Femur (tissue), 1 donor: ENCODE data around the gene PVALEF.

Experiments
- DNase-seq: peaks from one replicate; pipeline ENCODE4 v3.0.0-alpha.2; 2017

PVALEF gene

DNA sequence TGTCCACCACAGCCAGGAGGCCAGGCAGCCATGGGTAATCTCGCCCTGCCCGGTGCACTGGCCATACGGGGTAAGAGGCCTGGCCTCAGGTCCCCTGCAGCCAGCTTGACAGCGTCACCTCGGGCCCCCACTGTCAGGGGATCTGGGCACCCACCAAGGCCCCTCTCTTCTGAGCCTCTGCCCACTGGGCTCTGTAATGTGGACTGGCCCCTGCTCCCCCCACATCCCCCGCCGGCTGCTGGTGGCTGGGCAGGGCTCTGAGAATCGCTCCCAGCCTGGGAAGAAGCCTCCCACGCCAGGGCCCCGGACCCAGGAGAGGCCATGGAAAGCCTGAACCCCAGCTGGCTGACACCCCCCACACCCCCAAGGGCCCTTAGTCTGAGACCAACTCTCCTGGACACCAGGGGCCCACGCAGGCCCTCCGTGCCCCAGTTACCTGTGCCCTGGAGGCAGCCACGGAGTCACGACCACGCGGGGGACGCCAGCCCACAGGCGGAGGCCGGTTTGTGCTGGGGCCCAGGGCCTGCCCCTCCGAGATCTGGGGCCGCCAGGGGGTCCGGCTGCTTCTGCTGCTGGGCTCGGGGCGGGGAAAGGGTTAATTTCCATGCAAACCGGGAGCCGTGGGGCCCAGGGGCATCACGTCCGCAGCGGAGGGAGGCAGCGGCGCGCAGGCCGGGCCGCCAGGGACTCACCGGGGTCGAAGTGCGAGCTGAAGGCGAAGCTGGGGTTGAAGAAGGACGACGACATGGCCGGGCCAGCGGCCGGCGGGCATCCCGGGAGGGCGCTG, at the start of gene PVALEF:
Gene PVALEF (plus strand): TSS at position 262 of the 787 bp plus-strand sequence. CDS start 15,720 bp downstream, outside the sequence.
- DNase-seq = peak; percentile 47

DNA sequence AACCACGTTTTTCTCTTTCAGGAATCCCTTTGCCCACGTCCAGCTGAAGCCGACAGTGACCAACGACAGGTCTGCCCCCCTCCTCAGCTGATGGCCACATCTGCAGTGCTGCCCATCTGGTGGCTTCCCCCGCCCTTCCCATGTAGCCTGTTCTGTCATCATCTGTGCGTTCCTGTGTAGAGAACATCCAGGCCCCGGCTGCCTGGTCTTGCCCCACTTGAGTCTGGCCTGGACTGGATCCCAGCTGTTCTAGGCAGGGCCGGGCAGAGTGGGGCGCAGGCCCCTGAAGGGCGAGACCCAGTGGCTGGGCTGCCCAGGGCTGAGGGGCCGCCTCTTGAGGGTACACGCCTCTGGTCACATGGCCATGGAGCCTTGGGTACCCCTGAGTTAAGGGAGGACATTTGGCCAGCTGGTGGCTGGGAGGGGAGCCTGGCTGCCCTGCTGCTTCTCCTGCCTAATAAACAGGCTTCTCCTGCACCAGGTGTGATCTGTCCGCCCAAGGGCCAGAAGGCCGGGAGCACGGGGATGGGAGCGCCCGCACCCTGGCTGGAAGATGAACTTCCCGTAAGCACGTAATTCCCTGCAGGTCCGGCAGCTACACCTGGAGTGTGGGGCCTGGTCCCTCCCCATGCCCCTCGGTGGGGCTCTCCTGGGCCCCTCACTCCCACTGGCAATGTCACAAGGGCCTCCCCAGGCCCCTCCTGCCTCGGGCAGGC, 49.4 kb upstream of the PVALEF start:
- no peak for DNase-seq

DNA sequence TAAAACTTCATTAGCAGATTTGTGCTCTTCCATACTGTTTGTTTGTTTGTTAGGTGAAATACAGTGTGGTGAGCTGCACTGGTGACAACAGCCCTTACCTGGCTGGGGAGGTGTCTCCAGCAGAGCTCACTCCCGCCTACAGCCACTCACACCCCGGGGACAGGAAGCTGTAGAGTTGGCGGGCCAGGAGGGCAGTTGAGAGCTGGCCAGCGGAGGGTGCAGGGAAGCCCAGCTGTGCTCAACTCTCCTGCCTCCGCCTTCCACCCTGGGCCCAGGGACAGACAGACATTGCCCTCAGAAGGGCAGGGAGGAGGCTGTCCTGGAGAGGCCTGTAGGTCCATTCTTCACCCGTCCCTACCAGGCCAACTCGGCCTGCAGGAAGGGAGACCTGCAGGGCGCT, 48.6 kb upstream of the PVALEF start:
- DNase-seq = no peak

DNA sequence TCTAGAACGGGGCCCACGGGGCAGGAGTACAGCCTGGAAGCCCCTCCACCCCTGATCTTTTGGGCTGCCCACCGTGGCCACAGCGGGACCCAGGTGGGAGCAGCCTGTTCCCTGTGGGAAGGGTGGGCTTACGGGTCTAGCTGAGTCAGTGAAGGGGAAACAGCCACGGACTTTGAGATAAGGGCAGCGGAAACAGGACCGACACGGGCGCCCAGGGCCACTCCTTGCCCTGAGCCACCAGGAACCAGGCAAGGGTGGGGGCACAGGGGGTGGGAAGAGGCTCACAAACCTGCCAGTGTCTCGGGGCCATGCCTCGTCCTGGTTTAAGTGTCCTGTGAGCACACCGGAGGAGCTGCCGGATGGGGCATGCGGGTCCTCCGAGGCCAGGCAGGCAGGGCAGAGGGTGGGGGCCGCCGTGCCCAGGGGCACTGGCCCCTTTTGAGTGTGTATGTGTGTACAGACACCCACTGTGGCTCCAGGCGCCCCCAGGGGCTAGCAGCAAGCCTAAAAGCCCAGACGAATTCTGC, 47.6 kb upstream of the PVALEF start:
- no peak for DNase-seq

DNA sequence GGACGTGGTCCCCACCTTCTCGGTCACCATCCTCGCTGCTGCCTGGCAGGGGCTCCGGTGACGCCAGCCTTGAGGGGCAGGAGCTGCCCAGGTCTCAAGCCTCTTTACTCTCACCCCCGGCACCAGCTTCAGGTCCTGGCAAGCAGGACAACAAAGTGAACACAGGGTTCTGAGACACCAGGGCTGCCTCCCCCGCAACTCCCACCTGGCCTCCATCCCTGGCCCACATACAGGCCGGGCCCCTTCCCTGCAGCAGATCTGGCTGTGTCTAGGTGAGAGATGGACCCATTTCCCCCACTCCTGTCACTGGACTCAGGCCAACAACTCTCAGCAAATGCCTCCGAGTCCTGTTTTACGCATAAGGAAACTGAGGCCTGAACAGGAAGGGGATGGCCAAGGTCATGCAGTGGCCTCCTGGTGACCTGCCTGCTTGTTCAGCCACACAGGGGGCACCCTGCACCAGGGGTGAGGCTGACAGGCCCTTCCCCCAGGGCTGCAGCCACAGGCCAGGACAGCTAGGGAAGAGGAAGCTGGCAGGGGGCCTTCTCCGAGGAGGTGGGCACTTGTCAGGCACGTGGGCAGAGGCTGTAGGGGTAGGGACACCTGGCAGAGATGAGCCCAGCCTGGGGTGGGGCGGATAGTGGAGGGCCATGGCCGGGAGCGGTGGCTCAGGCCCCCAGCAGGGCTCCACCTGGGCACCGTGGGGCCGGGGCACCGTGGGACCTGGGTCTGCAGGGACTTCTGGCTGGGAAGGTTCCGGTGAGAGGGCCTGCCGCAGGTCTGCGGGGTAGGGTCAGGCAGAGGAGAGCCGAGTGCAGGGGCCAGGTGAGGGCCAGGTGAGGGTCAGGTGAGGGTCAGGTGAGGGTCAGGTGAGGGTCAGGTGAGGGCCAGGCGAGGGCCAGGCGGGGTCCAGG, 46.7 kb upstream of the PVALEF start:
- DNase-seq = no peak

DNA sequence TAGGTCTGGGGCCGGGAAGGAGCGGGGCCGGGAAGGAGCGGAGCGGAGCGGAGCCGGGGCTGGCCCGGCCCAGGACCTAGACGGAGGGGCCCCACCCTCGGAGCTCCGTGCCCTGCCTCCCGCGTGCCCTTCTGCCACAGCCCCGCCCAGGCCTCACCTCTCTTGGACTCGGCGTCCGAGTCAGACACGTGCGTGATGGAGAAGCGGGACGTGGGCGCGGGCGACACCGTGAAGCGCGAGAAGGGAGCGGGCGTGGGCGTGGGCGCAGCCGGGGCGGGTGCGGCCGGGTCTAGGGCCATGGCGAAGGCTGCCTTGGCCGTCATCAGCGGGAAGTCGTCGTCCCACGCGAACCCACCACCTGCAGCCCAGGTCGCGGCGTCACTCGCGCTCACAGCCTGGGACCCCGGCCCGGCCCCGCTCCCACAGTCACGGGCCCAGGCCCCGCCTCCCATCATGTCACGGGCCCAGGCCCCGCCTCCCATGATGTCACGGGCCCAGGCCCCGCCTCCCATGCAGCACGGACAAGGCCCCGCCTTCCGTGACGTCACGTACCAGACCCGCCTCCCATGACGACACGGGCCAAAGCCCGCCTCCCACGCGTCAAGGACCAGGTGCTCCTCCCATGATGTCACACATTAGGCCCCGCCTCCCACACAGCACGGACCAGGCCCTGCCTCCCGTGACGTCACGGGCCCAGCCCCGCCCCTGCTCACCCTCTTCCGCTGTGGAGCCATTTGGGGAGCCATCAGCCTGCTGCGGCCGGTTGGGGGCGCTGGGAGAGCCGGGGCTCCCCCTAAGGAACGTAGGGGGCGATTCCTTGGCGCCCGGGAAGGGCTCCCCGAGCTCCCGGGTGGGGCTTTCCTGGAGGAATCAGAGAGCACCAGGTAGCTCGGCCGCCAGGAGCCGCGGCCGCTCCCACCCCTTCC, 45.8 kb upstream of the PVALEF start:
- peak; percentile 93 for DNase-seq

DNA sequence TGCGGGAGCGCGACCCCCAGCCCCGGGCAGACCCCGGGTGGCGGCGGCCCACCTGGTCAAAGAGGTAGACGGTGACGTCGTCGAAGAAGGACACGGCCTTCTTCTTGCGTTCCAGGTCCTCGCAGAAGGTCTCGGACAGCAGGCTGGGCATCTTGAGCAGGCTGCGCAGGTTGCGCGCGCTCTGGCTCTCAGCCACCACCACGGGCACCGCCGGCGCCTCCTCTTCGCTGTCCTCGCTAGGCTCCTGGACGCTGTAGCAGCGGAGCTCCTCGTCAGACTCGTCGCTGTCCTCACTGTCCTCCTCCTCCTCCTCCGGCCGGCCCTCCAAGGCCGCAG, 45.2 kb upstream of the PVALEF start:
- DNase-seq = no peak

DNA sequence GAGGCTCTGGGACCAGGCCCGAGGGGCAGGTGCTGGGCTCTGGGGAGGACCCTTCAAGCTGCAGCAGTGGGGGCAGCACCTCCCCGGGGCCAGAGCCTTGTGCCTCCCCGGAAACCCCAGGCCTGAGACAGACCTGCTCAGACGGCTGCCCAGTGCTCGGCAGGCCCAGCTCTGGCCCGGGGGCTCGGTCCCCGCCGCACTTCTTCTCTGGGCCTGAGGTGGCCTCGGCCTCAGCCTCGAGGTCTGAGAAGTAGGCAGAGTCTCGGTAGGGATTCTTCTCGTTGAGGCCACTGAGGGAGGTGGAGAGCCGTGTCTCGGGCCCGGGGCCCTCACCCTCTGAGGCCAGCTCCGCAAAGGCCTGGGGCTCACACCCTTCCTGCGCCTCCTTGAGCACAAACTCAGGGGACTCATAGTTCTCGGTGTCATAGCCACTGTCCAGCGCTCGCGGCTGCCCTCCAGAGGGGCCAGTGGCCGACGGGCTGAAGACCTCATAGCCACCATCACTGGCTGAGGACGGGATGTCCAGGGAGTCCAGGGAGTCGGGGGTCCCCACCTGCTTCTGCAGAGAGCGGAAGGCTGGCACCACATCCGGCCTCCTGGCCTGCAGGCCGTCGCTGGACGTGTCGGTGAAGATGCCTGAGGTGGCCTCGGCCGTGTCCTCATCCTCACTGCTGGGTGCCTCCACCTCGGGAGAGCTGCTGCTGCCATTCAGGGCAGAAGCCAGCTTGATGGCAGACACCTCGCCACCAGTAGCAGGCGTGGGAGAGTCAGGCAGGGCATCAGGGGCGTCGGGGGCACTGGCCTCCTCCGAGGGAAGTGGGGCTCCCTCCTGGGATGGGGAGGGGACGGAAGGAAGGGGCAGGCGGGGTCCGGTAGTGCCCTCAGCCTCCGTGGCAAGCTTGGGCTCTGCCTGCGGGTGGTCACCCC, 44.3 kb upstream of the PVALEF start:
- no peak for DNase-seq

DNA sequence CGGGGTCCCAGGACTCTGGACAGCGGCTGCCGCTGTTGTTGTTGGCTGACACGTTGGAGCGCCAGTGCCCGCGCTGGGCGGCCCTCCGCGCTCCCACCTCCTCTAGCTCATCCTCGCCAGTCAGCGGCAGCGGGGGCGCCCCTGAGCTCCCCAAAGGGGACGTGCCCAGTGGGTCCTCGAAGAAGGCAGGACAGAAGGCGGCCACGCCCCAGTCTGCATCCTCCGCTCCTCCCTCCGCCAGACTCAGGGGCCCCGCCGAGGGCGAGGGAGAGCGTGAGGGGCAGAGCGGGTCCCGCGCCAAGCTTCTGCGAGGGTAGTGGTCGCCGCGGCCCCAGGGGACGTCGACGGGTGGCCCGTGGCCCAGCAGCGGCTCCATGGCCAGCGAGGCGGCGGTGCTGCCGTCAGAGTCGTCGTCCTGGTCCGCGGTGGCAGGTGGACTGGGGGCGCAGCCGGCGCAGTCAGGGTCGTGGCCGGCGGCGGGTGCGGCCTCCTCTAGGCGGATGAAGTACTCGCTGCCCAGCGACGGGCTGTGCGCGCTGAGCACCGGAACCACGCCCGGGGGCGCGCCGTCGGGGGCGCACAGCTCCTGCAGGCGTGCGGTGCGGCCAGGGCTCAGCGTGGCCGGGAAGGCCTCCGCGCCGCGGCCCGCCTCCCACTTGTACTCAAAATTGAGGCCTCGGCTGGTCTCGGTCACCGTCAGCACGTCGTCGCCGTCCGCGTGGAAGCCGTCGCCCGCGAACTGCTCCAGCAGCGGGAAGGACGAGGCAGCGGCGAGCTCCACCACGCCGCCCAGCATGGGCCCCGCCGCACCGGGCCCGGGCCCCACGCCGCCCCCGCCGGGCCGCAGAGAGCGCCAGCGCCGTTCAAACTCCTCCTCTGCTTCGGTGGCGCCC, 43.2 kb upstream of the PVALEF start:
- DNase-seq = no peak

DNA sequence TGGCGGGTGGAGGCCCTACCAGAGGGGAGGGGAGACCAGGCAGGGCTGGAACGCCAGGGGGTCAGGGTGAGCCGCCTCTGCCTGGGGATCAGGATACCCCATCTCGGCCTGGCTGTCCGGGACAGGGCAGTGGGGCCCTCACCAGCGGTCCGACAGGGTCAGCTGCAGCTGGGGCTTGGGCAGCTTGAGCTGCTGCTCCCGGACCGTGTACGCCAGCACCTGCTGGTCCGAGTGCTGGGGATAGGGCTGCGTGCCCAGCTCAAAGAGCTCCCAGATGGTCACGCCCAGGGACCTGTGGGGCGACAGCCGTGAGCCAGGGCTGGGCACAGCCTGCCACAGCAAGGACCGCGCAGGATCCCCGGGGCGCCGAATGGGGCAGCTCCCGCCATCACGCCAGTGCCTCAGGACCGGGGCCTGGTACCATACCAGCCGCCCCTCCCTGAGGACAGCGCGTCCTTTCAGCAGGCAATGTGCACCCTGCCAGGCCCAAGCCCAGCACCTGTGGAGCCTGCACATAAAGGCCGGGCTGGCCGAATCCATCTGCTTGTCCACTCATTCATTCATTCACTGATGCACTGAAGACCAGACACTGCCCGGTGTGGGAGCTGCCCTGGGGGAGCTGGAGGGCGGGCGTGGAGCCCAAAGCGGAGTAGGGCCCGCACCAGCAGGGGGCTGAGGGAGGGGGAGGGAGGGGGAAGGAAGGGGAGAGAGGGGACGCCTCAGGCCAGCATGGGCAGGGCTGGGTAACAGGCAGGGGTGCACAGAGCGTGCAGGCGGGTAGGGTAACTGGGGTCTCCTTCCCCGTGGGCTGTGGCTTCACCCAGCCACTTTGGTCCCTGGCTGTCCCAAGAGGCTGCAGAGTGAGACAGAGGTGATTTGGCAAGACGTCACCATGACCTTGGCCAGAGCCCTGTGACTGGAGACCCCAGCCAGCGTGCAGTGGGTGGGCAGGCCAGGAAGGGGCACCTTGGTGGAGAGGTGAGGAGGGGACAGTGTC, 42.0 kb upstream of the PVALEF start:
- DNase-seq = no peak

DNA sequence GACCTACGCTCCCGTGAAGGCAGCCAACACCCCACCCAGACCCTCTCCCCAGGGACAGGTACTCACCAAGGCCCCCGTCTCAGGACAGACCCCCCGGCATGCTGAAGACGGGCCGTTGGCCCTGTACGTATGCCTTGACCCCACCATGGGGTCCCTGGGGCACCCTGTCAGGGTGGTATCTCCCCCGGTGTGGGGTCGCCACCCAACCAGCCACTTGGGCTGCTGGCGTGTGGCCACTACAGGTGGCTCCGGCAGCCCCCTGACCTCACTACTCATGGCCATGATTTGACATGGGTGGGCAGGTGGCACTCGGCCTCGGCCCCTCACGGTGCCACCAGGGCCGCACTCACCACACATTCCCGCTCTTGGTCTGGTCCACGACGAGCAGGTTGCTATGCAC, 40.9 kb upstream of the PVALEF start:
- no peak for DNase-seq

DNA sequence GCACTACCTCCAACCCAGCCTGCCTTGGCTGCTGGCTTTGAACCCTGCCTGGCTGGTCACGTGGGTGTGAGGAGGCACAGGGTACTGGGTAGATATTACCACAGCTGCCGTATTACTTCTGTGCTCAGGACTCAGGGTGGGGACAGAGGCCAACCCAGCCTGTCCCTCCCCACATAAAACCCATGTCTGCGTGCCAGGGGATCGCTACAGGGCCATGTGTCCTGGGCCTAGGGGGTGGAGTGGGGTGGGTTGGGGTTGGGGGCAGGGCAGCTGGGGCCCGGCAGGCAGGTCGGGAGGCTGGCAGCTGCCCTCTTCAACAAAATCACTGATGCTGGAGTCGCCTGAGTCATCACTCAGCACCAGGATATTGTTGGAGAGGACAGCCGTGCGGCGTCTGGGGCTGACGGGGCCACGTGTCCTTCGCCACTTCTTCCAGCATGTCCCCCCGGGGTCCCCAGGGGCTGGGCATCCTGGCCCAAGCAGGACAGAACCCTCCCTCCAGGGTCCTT, 39.7 kb upstream of the PVALEF start:
- peak; percentile 58 for DNase-seq

DNA sequence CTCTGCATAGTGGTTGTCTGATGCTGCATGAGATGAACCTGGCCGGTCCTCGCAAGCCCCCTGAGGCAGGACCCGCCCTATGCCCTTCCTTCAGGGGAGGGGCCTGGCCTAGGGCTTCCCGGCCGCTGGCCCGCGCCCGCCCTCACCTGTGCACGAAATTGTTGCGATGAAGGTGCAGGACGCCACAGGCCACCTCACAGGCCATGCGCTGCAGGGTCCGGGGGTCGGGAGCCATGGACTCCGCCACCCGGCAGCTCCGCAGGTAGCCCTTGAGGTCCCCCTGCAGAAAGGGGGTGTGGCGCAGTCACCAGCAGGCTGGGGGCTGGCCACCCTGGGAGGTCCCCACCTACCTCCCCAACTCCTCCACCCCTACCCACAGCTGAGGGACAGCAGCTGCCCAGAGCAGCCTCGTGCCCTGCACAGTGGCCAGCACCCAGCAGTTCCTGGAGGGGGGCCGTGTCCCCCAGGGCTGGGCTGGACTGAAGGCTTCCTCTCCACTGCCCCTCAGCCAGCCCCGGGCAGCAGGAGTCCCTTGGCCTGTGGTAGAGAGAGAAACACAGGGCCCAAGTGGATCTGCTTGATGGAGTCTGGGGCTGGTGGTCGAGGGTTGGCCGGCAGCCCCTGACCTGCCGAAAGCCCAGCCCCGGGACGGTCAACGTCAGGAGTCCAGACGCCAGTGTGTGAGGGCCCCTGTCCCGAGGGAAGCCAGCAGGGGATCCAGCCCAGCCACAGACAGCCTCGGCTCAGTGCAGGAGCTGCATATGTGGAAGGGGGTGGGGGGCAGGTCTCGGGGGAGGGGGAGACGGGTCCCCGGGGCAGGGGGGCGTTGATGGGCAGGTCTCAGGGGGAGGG, 38.8 kb upstream of the PVALEF start:
- DNase-seq = no peak

DNA sequence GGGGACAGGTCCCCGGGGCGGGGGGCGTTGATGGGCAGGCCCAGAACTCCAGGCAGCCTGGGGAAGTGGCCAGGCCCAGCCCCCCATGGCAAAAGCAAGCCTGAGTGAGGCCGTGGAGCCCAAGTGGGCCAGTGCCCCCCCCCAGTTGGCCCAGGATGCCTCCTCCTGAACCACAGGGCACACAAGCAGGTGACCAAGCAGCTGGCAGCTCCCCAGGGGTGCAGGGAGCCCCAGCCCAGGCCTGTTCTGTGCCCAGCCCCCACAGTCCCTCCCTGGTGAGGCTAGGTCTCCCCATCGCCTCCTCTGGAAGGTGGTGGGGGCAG, 38.2 kb upstream of the PVALEF start:
- DNase-seq = no peak

DNA sequence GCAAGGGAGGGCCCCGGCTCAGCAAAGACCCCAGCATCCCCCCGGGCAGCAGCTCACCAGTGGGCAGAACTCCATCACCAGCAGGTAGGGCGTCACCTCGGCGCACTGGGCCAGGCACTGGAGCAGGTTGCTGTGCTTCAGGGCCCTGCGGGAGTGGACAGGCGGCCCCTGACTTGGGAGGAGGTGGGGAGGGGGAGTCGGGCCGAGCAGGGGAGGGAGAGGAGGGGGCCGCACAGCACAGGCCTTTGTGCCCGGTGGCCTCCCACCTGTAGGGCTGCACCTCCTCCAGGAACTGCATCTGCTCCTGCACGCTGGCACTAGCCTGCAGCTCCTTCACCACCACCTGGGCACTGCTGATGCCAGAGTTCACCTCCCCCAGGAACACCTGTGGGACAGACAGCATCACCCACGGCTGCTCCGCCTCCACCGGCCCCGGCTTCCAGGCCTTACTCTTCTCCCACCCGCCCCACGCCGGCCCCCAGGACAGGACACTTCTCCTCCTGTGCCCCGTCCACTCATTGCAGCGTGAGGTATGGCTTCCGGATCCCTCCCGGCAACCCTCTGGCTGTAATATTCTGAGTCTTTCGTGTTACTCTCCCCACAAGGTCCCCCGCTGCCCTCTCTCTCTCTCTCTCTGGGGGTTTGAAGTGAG, 37.7 kb upstream of the PVALEF start:
- no peak for DNase-seq

DNA sequence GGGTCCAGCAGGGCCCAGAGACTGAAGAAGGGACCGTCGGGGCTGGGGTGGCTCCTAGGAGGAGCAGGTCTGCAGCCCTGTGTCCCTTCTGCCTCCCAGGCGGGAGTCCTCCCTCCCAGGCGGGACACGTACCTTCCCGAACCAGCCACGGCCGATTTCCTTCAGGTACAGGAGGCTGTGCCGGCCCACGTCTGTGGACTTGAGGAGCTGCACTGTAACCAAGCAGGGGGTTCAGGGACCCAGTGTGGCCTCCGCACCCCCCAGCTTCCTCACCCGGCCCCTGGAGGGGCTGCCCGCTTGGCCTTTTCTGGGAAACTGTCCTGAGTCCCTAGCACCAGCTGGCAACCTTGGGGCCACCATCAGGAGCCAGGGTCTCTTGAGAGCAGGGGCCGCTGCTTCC, 37.0 kb upstream of the PVALEF start:
- DNase-seq = no peak

DNA sequence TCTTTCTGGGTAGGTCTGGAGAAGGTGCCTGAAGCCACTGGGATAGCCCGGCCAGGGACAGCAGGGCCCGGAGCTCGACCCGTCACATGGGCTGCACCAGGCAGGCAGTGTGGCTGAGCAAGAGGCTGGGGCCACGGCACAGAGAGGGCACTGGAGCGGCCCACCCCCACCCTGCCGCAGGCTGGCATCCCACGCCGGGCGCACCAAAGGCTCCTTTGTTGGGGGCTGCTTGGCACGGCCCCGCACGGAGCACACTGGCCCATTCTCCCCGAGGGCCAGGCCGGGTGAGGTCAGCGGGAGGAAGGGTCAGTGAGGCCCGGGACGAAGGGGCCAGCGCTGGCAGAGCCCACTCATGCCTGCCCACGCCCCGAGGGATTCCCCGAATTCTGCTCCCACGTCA, 36.5 kb upstream of the PVALEF start:
- no peak for DNase-seq
